Measurements from ENCODE around the gene MCC.

MCC gene

DNA sequence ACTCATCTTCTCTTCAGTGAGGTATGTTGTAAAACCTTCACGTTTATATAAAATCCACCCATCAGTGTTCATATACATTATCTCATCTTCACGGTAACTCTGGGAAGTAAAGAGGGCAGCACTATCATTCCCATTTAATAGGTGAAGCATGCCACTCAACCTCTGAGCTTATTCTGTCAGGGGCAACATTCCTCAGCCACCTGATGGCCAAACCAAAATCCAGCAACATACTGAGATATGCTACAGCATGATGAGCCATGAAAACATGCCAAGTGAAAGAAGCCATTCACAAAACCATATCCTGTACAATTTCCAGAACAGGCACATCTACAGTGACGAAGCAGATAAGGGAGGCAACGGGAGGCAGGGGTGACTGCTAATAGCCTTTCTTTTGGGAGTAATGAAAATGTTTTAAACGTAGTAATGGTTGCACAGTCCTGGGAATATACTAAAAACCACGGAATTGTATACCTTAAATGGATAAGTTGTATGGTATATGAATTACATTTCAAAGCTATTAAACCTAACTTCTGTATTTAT is 220.8 kb downstream of the MCC start:
- DNase-seq, result no peak

DNA sequence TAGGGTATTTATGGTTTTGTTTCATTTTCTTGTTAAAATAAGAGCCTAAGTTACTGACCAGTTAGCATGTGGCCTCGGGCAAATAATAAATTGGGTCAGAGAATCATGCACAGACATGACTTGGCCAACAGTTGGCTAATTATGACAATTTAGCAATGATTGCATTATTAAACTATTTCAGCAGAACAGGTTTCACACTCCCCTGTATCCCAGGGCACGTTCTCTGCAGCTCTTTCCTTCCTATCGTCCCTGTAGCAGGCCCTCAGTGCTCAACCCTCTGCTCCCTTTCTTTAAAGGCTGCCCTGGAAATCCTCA is 221.4 kb downstream of the MCC start:
- no peak for DNase-seq

DNA sequence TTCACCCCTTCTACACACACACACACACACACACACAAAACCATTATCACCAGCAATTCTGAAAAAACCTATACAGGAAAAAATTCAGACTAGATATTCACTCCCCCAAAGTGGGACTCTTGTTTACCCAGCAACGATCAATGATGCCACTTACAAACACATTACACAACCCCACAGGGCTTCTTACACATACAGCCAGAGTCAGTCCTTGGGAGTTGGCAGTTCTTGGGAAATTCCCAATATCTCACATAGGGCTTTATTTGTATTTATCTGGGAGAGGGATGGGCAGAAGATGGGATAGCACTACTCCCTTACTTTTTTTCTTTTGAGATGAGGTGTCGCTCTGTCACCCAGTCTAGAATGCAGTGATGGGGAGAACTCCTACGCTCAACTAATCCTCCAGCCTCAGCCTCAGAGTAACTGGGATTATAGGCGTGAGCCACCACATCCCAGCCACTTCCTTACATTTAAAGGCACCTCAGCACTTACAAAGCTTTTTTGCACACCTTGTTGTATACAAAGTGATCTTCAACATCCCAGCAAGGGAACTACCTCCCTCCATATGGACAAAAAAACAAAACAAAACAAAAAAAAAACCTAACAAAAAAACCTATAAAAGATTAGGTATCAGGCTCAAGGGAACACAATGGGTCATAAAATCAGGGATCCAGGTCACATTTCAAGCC is 221.9 kb downstream of the MCC start:
- no peak for DNase-seq

DNA sequence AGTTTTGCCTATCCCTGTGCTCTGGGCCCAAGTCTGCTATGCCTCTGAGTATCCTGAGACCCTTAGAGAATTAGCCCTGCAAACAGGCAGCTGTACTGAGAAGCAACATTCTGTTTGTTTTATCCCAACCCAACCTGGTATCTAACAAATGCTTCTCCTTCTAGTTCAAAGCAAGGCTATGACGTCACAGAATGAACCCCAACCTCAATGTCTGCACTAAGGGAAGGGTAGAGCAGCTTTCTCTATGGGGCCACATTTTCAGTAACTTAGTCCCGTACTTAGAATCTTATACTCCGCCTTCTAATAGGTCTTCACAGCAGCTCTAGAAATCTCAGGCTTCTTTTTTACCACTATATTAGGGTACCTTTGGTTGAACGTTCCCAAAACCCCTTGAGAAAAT is 223.1 kb downstream of the MCC start:
- no peak for DNase-seq

DNA sequence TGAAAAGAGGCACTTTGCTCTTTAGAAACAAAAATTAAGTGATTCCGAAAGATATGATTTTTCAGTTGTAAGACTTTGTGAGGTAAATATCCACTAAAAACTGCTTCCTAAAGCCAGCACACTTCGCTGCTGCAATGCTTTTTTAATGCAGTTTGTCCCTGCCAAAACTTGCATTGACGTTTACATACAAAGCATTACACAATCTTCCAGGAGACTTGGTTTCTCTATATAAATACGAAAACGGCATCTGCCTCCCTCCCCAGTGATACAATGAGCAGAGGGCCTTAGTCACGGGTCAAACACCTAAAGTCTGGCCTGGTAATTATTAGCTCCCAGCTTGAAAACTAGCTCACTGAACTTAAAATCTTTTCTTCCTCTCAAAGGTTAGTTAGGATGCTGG is 224.2 kb downstream of the MCC start:
- no peak for DNase-seq

DNA sequence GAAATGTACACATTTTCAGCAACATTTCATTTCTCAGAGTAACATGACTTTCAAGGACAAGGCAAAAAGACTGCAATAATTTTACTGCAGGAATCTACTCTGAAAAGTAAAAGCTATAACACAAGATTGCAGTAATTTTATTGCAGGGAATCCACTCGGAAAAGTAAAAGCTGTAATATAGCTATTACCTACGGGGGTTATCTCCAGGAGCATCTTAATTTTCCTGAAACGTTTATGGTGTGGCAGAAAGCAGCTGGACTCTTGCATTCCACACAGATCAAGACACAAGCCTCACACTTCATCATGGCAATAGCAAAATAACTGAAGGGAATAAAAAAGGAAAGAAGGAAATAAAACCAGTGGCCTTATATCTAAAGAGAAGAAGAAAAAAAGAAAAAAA is 224.7 kb downstream of the MCC start:
- no peak for DNase-seq

DNA sequence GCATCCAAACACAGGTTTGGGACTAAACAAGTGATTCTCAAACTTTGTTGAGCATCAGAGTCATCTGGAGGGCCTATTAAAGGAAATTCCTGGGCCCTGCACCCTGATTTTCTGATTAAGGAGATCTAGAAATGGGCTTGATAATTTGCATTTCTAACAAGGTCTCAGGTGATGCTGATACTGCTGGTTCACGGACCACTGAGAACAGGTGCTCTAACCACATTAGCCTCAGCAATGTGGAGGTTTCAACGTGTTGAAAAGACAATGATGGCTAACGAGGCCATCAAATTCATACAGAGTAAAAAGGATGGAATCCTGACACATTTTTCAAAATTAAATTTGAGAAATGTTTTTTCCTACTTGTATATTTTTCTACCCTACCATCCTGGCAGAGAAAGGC is 225.6 kb downstream of the MCC start:
- no peak for DNase-seq

DNA sequence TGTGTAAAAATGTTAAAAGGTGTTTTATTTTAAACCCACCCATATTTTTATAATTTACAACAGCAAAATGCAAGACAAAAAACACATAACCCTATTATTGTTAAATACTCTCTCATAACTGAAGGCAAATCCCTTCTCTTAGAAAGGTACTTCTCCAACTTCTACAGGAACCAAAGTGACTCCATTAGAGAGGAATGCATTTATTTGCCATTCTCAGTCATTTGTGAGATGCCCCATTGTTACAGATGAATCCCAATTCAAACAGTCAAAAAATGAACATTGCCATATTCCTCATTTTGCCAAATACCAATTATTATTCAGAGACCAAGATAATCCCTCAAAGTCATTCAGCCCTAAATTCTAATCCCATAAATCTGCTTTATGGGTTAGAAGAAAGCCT is 229.2 kb downstream of the MCC start:
- DNase-seq, result no peak

DNA sequence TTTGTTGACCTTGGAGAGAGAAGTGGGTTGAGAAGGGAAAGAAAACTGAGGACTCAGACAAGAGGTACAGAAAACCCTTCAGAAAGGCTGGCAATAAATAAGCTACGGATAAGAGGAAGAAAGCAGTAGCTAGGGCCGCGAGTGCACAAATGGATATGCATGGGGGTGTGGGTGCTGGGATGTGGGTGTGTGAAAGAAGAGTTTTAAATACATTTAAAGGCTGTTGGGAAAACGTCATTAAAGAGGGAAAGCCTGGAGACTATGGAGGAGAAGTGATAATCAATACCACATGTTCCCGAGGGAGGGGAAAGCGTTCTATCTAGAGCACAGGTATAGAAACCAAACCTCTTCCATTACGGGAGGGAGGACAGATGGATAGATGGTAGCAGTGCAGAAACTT is 230.7 kb downstream of the MCC start:
- DNase-seq, result no peak

DNA sequence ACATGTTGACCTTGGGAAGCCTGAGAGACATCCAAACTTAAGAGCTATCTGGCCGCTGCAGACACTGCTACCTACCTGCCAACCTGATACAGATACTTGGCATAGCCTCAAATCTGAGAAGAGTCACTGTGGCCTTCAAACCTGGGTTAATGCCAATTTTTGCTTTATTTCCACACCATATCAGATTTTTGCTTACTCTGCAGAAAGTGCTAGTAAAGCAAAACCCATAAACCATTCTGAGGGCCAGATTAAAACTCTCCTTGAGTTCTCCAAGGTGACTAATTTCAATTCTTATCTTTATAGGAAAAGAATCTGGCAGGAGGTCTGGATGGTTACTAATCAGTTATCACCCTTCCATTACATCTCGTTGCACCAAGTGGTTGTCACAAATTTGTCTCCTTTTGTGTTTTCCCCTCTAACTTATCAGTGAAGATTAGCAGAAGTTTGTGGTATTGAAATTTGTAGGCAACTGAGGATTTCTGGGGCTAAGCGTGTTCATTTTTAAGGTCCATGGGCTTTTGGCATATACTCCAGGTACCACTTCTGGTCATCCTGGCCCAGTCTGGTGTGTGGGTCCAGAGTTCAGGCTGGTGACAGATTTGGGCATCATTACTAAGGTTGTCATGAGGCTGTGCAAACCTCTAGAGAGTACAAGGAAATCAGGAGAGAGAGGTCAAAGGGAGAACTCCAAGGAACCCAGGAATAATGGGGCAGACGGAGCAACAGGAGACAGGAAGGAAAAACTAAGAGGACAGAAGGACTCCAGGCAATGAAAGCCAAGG is 231.4 kb downstream of the MCC start:
- no peak for DNase-seq

DNA sequence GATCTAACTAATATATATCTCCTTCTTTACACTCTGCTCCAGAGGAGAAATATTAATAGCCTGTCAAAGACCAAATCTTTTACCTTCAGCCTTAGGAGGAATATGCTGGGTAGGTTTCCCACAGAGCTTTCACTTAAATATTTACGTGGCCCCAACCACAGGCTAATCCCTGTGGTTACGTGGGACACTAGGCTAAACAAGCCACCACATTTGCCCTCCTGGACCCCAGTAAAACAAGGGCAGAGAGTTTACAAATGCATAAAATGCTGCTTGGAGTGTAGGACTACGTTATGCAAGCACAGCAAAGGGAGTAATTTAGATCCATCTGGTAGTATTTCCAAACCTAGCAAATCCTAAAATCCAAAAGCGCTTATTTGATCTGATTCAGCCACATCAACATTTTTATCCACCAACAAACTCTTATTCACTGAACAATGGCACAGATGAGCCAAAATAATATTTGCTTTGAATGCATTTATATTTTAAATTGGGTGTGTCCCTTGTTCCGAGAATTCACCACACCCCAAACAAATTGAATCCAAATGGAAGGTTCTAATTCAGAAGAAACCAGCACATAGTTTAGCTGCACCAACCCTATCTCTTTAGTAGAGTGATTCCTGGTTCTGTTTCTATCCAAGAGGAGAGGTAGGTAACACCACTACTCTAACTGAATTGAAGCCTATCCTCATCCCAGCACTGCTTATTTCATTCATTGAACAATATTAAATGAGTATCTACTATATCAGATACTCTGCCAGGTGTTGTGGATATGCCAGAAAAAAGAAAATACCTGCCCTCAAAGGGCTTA is 232.5 kb downstream of the MCC start:
- no peak for DNase-seq

DNA sequence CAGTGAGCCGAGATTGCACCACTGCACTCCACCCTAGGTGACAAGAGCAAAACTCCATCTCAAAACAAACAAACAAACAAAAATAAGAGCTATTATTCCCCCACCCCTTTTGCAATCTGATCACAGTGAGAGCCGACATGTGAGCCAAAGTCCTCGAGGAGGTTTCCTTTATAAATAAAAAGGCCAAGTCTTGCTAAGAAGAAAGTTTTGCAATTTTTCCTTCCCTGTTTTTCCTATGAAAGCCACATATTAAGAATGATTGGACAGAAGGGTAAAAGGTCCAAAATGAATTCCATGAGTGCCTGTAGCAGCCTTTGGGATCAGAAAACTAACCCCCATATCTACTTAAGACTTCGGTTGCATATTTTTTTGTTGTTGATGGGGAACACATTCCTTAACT is 233.1 kb downstream of the MCC start:
- DNase-seq, result no peak

DNA sequence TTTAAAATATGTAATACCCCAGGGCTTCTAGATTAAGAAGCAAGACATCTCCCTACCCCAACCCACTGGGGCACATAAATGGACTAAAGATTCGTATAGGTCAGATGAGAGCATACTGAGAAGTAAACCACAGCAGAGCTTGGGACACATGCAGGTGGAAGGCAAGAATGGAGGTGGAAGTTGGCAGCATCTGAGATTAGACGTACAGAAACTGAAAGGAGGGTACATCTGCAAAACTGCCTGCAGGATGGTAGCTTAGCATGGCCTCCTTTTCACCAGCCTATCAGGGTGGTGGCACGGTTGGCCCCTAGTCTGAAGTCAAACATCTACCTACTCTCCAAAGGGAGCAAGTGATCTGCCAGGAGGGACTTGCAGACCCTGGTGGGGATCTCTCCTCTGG is 235.2 kb downstream of the MCC start:
- DNase-seq, result no peak

DNA sequence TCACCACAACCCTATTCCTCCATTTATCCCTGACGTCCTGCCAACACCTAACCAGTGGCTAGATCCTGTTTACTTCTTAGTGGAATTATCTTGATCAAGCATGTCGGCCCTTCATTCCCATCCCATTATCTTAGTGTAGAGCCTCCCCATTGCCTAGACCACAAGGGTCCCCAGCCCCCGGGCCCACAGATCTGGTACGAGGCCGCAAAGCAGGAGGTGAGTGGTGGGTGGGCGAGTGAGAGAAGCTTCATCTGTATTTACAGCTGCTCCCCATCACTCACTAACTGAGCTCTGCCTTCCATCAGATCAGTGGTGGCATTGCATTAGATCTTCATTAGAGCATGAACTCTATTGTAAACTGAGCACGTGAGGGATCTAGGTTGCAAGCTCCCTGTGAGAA is 236.2 kb downstream of the MCC start:
- DNase-seq, result no peak

DNA sequence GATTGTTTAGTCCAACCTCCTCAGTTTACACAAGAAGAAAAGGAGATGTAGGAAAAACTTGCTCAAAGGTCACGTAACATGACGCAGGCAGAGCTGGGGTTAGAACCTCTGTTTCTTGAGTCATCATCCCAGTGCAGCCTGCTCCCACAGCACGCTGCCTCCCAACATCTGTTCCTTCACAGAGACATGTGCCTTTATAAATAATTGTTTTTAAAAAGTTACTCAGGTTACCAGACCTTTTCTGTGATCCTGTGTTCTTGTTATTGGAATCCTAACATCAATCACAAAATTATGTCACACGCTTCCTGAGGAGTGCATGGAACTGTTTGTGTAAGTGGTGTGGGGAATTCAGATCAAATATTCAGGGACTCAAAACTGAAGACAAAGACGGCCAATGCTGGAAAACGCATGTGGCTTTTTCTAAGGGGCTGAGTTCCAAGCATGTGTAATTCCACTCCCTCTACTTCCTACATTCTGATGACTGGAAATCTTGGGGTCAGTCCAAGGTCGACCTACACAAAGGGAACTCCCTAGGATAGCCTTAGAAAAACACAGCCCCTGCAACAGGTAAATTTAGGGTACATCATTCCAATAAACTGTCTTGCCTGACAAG is 237.8 kb downstream of the MCC start:
- no peak for DNase-seq

DNA sequence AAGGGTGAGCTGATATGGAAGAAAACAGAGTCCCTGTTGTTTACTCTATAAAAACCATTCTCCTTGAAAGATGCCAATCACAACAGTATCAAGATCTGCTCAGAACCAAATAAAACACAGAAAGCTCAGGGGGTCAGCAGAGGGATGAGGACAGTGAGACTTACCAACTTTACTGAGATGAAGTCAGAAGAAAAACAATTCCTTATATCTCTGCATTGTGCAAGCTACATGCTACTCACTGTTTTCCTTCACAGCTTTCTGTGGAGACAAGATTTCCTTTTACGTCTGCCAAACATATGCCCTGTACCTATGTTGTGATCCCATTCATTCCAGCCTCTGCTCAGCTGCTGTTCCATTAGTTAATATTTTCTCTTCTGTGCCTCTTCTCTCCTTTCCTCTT is 239.0 kb downstream of the MCC start:
- DNase-seq, result no peak

DNA sequence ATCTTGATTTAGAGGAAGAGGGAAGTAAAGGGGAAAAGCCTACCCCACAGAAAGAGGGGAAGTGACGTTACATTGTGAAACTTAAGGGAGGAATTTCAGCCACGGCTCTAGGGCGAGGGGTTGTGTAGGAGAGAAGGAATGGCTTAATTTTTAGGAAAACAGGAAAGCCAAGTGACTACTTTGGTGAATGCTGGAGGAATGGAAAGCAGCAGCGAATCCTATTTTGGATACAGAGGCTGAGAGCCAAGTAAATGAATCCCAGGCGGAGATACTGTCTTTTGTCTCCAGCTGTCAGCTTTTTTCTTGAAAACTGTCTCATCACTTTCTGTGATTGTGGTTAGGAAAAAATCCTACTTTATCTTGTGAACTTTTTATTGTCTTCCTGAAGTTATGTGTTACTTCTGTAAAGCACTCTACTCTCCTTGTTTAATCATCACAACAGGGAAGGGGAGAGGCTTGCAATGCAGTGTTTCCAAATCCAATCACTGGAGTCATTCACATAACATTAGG is 241.8 kb downstream of the MCC start:
- DNase-seq, result no peak

DNA sequence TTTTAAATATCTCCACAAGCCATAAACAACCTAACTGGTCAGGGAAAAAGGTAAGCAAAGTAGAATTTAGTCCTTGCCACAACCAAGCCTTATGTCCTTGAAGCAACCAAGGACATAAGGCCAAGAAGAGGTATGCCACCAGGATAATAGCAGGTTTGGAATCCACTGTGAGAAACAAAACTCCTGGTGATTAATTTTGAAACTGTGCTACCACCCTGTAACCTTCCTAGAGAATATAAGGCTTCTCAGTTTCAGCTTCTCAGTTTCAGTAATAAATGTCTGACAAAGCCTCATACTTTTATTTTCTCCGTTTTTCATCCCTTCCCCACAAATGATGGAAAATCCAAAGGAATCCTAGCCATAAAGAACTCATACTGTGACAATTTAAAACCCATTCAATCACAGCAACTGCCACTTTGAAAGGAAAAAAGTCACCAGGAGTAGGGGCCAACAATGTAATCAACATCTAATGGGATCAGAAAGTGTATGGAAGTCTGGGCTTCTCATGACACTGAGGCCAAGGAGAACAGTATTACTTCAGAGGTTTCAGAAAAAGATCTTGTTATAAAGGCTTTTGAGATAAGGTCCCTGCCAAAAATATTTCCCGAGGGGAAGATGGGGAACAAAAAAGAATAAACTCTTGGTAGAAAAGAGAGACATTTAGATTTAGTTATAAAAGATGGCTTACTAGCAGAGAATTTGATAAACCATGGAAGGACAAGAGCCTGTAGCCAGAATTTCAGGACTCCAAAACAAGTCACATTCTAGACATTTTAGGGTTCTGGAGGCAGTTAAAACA is 242.6 kb downstream of the MCC start:
- DNase-seq, result no peak

DNA sequence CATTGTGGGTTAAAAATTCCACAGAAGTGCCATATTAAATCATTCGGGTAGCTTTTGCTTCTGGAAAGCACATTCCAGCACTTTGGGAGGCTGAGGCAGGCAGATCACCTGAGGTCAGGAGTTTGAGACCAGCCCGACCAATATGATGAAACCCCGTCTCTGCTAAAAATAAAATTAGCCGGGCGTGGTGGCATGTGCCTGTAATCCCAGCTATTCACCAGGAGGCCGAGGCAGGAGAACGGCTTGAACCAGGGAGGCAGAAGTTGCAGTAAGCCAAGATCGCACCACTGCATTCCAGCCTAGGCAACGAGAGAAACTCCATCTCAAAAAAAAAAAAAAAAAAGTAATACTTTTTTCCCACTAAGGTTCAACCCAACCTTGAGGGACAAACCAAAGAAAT is 243.3 kb downstream of the MCC start:
- no peak for DNase-seq

DNA sequence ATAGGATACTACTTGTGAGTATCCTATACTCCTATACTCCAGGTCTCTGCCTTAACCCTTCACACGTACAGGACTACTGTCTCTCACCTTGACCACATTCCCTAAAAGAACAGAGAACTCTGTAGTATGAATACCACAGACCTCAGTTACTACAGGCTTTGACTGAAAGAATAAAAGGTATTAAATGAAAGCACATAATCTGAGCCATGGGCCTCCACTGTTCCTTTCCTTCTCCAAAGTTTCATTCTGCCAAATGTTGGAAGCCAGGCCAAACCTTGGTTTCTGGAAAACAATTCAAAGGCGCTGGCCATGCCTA is 244.9 kb downstream of the MCC start:
- DNase-seq, result no peak

DNA sequence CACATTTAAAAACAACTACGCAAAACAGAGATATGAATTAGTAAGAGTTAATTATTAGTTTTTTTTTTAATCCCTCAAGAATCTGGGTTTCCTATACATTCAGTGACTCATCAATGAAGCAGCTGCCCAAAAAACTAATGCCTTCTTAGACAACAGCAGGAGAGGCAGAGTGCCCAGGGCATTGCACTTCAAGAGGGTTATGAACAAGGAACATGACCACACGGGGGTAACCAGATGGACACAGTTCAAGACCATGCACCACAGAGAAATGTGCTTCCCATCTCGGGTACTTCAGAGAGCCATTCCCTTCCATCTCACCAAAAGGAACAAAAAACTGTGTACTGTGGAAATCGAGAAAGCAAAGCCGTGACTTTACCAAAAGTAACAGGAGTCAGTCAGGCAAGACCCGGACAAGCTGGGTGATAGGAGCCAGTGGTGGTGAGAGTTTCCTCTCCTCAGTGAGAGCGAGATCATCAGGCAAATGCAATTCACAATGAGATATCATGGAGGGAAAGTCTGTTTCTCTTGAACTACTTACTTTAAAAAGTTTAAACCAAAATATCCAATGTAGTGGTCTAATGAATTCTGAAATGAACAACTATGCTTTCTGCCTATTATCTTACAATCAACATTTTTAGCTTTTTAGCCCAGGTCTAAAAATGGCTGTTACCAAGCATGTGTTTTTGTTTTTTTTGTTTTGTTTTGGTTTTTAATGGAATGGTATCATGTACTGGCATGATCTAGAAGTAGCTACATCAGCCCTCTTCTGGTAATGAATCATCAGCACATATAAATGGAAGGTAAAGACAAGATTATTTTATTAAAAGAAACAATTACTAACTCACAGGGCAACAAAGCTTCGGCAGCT is 245.5 kb downstream of the MCC start:
- no peak for DNase-seq
